ENCODE data around the gene BCAS4.

Gene BCAS4

GRCh38 chr20:50826121-50826520 is 31.3 kb downstream of the BCAS4 start:
- DNase-seq = no peak

- no peak for DNase-seq
Observed at GRCh38 chr20:50828363-50829136, 33.7 kb downstream of the BCAS4 start.

- no peak for DNase-seq
Observed at GRCh38 chr20:50831622-50832021, 36.8 kb downstream of the BCAS4 start.

GRCh38 chr20:50834599-50835005 is 39.7 kb downstream of the BCAS4 start:
- no peak for DNase-seq

- DNase-seq = no peak
Observed at GRCh38 chr20:50837532-50838321, 42.9 kb downstream of the BCAS4 start.

GRCh38 chr20:50838322-50838625 is 43.4 kb downstream of the BCAS4 start:
- DNase-seq = no peak

GRCh38 chr20:50838707-50839385 is 44.0 kb downstream of the BCAS4 start:
- DNase-seq = no peak

GRCh38 chr20:50842821-50843220 is 48.0 kb downstream of the BCAS4 start:
- DNase-seq = no peak

- DNase-seq = no peak
Observed at GRCh38 chr20:50843331-50844276, 48.7 kb downstream of the BCAS4 start.

- DNase-seq = no peak
Observed at GRCh38 chr20:50844430-50845100, 49.7 kb downstream of the BCAS4 start.

- no peak for DNase-seq
Observed at GRCh38 chr20:50845566-50846215, 50.8 kb downstream of the BCAS4 start.

- DNase-seq = no peak
Observed at GRCh38 chr20:50848341-50848808, 53.5 kb downstream of the BCAS4 start.

- no peak for DNase-seq
Observed at GRCh38 chr20:50848846-50849673, 54.2 kb downstream of the BCAS4 start.

- no peak for DNase-seq
Observed at GRCh38 chr20:50850721-50851286, 55.9 kb downstream of the BCAS4 start.

- DNase-seq = no peak
Observed at GRCh38 chr20:50852085-50852484, 57.2 kb downstream of the BCAS4 start.

GRCh38 chr20:50854506-50855249 is 59.8 kb downstream of the BCAS4 start:
- DNase-seq = no peak

- DNase-seq = no peak
Observed at GRCh38 chr20:50855498-50856474, 60.9 kb downstream of the BCAS4 start.

- no peak for DNase-seq
Observed at GRCh38 chr20:50856475-50857041, 61.7 kb downstream of the BCAS4 start.
